GM12864 (cell line): ENCODE measurements around the gene BIN1.

Experiments used
- DNase-seq: peaks from one replicate; pipeline ENCODE4 v3.0.0-alpha.2; 2011; ENCODE audit warnings: low read depth
- H3K4me3 ChIP-seq: 2 replicates; pipeline ENCODE4 v1.5.1; 2011; ENCODE audit warnings: mild to moderate bottlenecking, low read depth, low read length, control low read depth
- CTCF ChIP-seq: IDR thresholded peaks from 2 replicates; pipeline ENCODE4 v1.5.1; 2011; ENCODE audit warnings: low read depth, mild to moderate bottlenecking, moderate library complexity, low read length, control low read depth, inconsistent platforms; ENCODE audit errors: missing control alignments

The BIN1 gene

GRCh38 chr2:127049927-127050802 is 56.8 kb downstream of the BIN1 start:
- peak; percentile 99 for TF ChIP-seq CTCF
- no peak for DNase-seq
- no peak overlapping the region for H3K4me3 ChIP-seq

GRCh38 chr2:127048969-127049897 is 57.7 kb downstream of the BIN1 start:
- TF ChIP-seq CTCF = no peak
- no peak for DNase-seq
- no peak overlapping the region for H3K4me3 ChIP-seq

- no peak for TF ChIP-seq CTCF
- H3K4me3 ChIP-seq = no peak overlapping the region
- no peak for DNase-seq
These were observed 58.4 kb downstream of the BIN1 start for GRCh38 chr2:127048618-127048935.

DNA sequence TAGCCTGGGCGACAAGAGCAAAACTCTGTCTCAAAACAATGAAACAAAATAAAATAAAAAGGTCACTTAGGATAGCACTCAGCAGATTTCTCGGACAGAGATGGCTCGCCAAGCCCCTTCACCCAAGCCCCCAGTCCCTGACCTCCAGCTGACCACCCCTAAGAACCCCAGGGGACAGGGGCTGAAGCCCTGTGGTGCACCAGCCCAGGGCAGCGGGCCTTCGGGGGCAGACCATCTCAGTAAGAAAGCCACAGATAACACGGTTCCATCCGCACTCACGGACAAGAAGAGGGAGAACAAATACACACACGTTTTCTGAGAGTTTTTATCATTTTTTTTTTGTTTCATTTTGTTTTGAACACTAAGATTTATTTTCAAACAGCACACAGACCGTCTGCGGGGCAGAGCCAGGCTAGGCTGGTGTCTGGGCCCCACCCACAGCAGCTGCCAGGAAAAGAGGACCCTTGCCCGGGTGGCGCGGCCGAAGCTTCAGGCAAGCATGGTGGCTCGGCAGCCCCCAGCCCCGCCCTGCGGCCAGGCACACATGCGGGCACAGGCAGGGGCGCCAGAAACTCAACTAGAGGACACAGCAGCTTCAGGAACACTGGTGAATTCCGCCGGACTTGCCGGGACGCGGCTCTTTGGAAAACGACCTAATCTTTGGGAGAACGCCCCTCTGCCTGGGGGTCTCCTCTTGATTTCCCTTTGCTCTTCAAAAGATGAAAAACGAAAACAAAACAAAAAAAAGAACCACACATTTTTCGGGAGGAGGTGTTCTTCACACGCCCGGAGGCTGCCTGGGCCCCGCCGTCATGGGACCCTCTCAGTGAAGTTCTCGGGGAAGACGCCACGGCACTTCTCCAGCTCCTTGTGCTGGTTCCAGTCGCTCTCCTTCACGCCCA is 59.0 kb downstream of the BIN1 start:
- TF ChIP-seq CTCF = no peak
- no peak overlapping the region for H3K4me3 ChIP-seq
- DNase-seq = no peak

- H3K4me3 ChIP-seq = no peak overlapping the region
- no peak for TF ChIP-seq CTCF
- DNase-seq = no peak
These were observed 59.9 kb downstream of the BIN1 start for GRCh38 chr2:127047054-127047453.

DNA sequence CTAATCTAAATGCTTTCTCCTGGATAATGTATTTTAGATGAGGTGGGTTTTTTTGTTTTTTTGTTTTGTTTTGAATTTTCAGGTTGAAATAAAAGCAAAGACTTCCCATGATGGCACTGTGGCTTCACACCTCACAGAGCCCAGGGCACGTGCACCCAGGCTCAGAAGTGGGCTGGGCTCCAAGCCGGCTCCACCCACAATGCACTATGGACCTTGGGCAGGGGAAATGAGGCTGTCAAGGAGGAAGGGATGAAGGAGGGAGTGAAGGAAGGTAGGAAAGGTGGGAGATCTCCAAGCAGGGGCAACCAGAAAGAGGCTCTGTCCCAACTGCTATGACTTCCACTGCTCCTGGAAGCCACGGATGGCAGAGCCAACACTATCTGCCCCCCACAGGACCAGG is 60.4 kb downstream of the BIN1 start:
- TF ChIP-seq CTCF = no peak
- no peak for DNase-seq

More for the DNA sequence above, 60.4 kb downstream of the BIN1 start:
- H3K4me3 ChIP-seq = no peak overlapping the region
